ENCODE data around the gene PCDH9.

PCDH9 gene

DNA sequence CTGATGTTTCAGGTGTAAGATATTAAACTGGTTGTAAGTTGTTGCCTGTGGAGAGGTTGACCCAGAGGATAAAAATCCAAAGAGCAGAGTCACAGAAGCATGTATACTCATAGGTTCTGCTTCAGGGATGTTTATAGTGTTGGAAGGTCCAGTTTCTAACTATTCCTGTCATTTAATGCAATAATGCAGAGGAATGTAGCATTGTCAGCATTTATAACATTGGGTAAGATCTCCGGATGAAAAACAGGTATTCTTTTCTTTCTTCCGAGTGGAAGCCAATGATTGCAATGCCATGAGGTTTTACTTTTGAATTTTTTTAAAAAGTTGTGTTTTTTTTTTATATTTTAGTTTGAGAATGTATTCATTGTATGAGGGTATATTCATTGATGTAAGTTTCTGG, 771.0 kb downstream of the PCDH9 start:
- H2BK5ac ChIP-seq (ENCODE audit: low read length) = no peak overlapping the region
- no peaks in the 10 kb centered on the region for H3K79me1 ChIP-seq (ENCODE audit: low read depth, low read length)
- no peak overlapping the region for H4K8ac ChIP-seq (ENCODE audit: low read depth, low read length)
- H3K4me2 ChIP-seq (ENCODE audit: insufficient read depth, low read length, poor library complexity, severe bottlenecking) = no peak overlapping the region
- no CpG with 5 or more reads among the region's 2 CpGs for WGBS, 2 donors (ENCODE audit: extremely low coverage in 2 of 2, insufficient read length in 2 of 2, insufficient replicate concordance in 1 of 2)
- no peak for DNase-seq (ENCODE audit: low spot score)
- H3K36me3 ChIP-seq (replicated peaks in 1 of 2; ENCODE audit: control insufficient read depth in 2 of 2, insufficient read depth in 2 of 2, low read length in 2 of 2) = no peaks in the 10 kb centered on the region
- no peak overlapping the region for H4K91ac ChIP-seq (ENCODE audit: low read depth, low read length, poor library complexity)
- H3K9ac ChIP-seq (ENCODE audit: low read depth, low read length, poor library complexity) = no peak overlapping the region
- no peak overlapping the region for H3K18ac ChIP-seq (ENCODE audit: low read length)
- H3K4me3 ChIP-seq (ENCODE audit: low read length in 2 of 2) = no peak overlapping the region
- no peaks in the 10 kb centered on the region for H3K9me3 ChIP-seq (replicated peaks in 1 of 2; ENCODE audit: control insufficient read depth in 2 of 2, insufficient read depth in 1 of 2, low read depth in 1 of 2, low read length in 2 of 2)
- no peaks in the 10 kb centered on the region for H3K27me3 ChIP-seq (ENCODE audit: control insufficient read depth in 3 of 3, insufficient read depth in 3 of 3, low read depth in 1 of 3, low read length in 3 of 3)
- no peak overlapping the region for H2AFZ ChIP-seq (ENCODE audit: low read length)
- H2BK120ac ChIP-seq (ENCODE audit: low read depth, low read length) = no peak overlapping the region
- no peak overlapping the region for H3K14ac ChIP-seq (ENCODE audit: low read length)
- H3K23ac ChIP-seq (ENCODE audit: low read depth, low read length, poor library complexity) = no peak overlapping the region
- no peak overlapping the region for H2BK12ac ChIP-seq (ENCODE audit: low read length)
- no peak overlapping the region for H3K4ac ChIP-seq (ENCODE audit: low read length)
- H2AK5ac ChIP-seq (ENCODE audit: low read depth, low read length) = no peak overlapping the region
- no peak overlapping the region for H2BK15ac ChIP-seq (ENCODE audit: low read length)
- peaks cover 2 to 6% of the 10 kb centered on the region in 2 donors for H3K4me1 ChIP-seq (ENCODE audit: control insufficient read depth in 2 of 2, insufficient read depth in 1 of 2, low read depth in 1 of 2, low read length in 2 of 2)
- no peak overlapping the region for H3K27ac ChIP-seq (replicated peaks; ENCODE audit: low read length)

DNA sequence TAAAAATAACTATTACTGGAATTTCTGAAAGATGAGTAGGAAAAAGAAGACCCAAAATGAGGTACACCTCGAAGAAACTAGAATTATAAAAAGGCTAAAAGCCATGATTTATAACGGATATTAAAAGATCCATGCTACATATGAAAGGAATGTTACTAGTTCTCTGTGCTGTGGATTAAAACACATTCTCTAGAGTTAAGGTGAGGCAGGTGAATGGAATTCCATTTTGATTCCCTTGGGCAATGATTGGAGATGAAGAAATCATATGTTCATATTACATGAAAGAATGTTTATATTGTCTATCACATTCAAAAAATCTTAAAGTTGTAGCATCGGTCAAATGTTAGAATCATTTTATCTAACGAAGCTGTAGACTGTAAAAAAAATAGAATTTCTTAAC, 783.7 kb downstream of the PCDH9 start:
- H2AFZ ChIP-seq (ENCODE audit: low read length) = no peak overlapping the region

DNA sequence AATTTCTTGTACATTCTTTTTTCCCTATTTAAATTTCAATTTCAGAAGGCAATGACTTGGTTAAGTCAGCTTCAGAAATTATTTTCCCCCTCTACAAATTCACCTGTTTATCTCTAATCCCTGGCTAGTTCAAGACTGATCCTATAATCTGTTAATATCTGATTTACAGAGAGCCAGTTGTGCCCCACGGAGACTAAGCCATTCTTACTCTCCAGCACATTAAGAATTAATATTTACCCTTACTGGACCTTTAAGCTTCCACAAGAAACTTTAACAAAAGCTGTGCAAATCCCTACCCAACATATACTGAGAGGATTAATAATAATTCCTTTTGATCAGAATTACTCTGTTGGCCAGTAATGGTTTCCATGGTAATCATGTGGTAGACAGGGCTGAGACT, 786.2 kb downstream of the PCDH9 start:
- no peak overlapping the region for H3K14ac ChIP-seq (ENCODE audit: low read length)
- H3K79me1 ChIP-seq (ENCODE audit: low read depth, low read length) = no peaks in the 10 kb centered on the region
- H3K9me3 ChIP-seq (replicated peaks in 1 of 2; ENCODE audit: control insufficient read depth in 2 of 2, insufficient read depth in 1 of 2, low read depth in 1 of 2, low read length in 2 of 2) = no peaks in the 10 kb centered on the region
- no peak overlapping the region for H3K27ac ChIP-seq (replicated peaks; ENCODE audit: low read length)
- no peak overlapping the region for H2BK12ac ChIP-seq (ENCODE audit: low read length)
- H2BK5ac ChIP-seq (ENCODE audit: low read length) = no peak overlapping the region
- H2AFZ ChIP-seq (ENCODE audit: low read length) = no peak overlapping the region
- H4K8ac ChIP-seq (ENCODE audit: low read depth, low read length) = no peak overlapping the region
- no peak overlapping the region for H2BK120ac ChIP-seq (ENCODE audit: low read depth, low read length)
- no peak overlapping the region for H3K23ac ChIP-seq (ENCODE audit: low read depth, low read length, poor library complexity)
- no peak for DNase-seq (ENCODE audit: low spot score)
- WGBS, 2 donors (ENCODE audit: extremely low coverage in 2 of 2, insufficient read length in 2 of 2, insufficient replicate concordance in 1 of 2) = no CpG with 5 or more reads among the region's 1 CpG
- no peak overlapping the region for H3K18ac ChIP-seq (ENCODE audit: low read length)
- no peak overlapping the region for H2AK5ac ChIP-seq (ENCODE audit: low read depth, low read length)
- no peak overlapping the region for H3K4me2 ChIP-seq (ENCODE audit: insufficient read depth, low read length, poor library complexity, severe bottlenecking)
- no peaks in the 10 kb centered on the region for H3K27me3 ChIP-seq (ENCODE audit: control insufficient read depth in 3 of 3, insufficient read depth in 3 of 3, low read depth in 1 of 3, low read length in 3 of 3)
- H3K4me1 ChIP-seq (ENCODE audit: control insufficient read depth in 2 of 2, insufficient read depth in 1 of 2, low read depth in 1 of 2, low read length in 2 of 2) = no peaks in the 10 kb centered on the region
- H3K4me3 ChIP-seq (ENCODE audit: low read length in 2 of 2) = no peak overlapping the region
- no peak overlapping the region for H3K4ac ChIP-seq (ENCODE audit: low read length)
- no peak overlapping the region for H4K91ac ChIP-seq (ENCODE audit: low read depth, low read length, poor library complexity)
- H3K9ac ChIP-seq (ENCODE audit: low read depth, low read length, poor library complexity) = no peak overlapping the region
- H2BK15ac ChIP-seq (ENCODE audit: low read length) = no peak overlapping the region
- H3K36me3 ChIP-seq (replicated peaks in 1 of 2; ENCODE audit: control insufficient read depth in 2 of 2, insufficient read depth in 2 of 2, low read length in 2 of 2) = no peaks in the 10 kb centered on the region

More for the DNA sequence above, 783.7 kb downstream of the PCDH9 start:
- DNase-seq (ENCODE audit: low spot score) = no peak
- H3K36me3 ChIP-seq (replicated peaks in 1 of 2; ENCODE audit: control insufficient read depth in 2 of 2, insufficient read depth in 2 of 2, low read length in 2 of 2) = no peaks in the 10 kb centered on the region
- no peak overlapping the region for H3K18ac ChIP-seq (ENCODE audit: low read length)
- WGBS, 2 donors (ENCODE audit: extremely low coverage in 2 of 2, insufficient read length in 2 of 2, insufficient replicate concordance in 1 of 2) = no CpG with 5 or more reads among the region's 4 CpGs
- no peak overlapping the region for H3K27ac ChIP-seq (replicated peaks; ENCODE audit: low read length)
- no peak overlapping the region for H2BK12ac ChIP-seq (ENCODE audit: low read length)
- H2BK5ac ChIP-seq (ENCODE audit: low read length) = no peak overlapping the region
- H3K9ac ChIP-seq (ENCODE audit: low read depth, low read length, poor library complexity) = no peak overlapping the region
- H2BK120ac ChIP-seq (ENCODE audit: low read depth, low read length) = no peak overlapping the region
- no peak overlapping the region for H4K91ac ChIP-seq (ENCODE audit: low read depth, low read length, poor library complexity)
- no peak overlapping the region for H4K8ac ChIP-seq (ENCODE audit: low read depth, low read length)
- H3K9me3 ChIP-seq (replicated peaks in 1 of 2; ENCODE audit: control insufficient read depth in 2 of 2, insufficient read depth in 1 of 2, low read depth in 1 of 2, low read length in 2 of 2) = no peaks in the 10 kb centered on the region
- H2BK15ac ChIP-seq (ENCODE audit: low read length) = no peak overlapping the region
- no peak overlapping the region for H3K4me3 ChIP-seq (ENCODE audit: low read length in 2 of 2)
- H3K79me1 ChIP-seq (ENCODE audit: low read depth, low read length) = no peaks in the 10 kb centered on the region
- H3K4me2 ChIP-seq (ENCODE audit: insufficient read depth, low read length, poor library complexity, severe bottlenecking) = no peak overlapping the region
- no peak overlapping the region for H3K23ac ChIP-seq (ENCODE audit: low read depth, low read length, poor library complexity)
- no peaks in the 10 kb centered on the region for H3K27me3 ChIP-seq (ENCODE audit: control insufficient read depth in 3 of 3, insufficient read depth in 3 of 3, low read depth in 1 of 3, low read length in 3 of 3)
- H2AK5ac ChIP-seq (ENCODE audit: low read depth, low read length) = no peak overlapping the region
- no peak overlapping the region for H3K14ac ChIP-seq (ENCODE audit: low read length)
- no peaks in the 10 kb centered on the region for H3K4me1 ChIP-seq (ENCODE audit: control insufficient read depth in 2 of 2, insufficient read depth in 1 of 2, low read depth in 1 of 2, low read length in 2 of 2)
- no peak overlapping the region for H3K4ac ChIP-seq (ENCODE audit: low read length)

DNA sequence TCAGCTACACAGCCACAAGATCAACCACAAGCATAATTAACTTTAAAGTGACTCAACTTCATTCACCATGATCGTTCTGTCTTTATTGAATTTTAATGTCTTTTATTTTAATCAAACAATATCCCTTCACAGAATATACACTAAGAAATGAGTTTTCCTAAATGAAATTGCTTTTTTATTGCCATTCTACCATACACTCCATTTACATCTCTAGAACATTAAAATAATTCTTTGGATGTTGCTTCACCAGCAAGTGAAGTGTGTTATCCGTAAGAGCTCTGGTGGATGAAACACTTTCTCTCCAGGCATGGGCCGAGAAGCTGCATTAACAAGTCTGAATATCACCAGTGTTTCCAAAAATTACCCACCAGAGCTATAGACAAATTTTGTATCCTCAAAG, 789.2 kb downstream of the PCDH9 start:
- Histone ChIP-seq H3K4me1 (ENCODE audit: control insufficient read depth in 2 of 2, insufficient read depth in 1 of 2, low read depth in 1 of 2, low read length in 2 of 2) (no peaks in the 10 kb centered on the region), H3K79me1 (ENCODE audit: low read depth, low read length) (no peaks in the 10 kb centered on the region), H3K36me3 (replicated peaks in 1 of 2; ENCODE audit: control insufficient read depth in 2 of 2, insufficient read depth in 2 of 2, low read length in 2 of 2) (no peaks in the 10 kb centered on the region), H4K8ac (ENCODE audit: low read depth, low read length) (no peak overlapping the region), H3K23ac (ENCODE audit: low read depth, low read length, poor library complexity) (no peak overlapping the region), H2BK15ac (ENCODE audit: low read length) (no peak overlapping the region), H2BK5ac (ENCODE audit: low read length) (no peak overlapping the region), H3K27ac (replicated peaks; ENCODE audit: low read length) (no peak overlapping the region), H3K4ac (ENCODE audit: low read length) (no peak overlapping the region), H2AFZ (ENCODE audit: low read length) (no peak overlapping the region), H3K14ac (ENCODE audit: low read length) (no peak overlapping the region), H3K18ac (ENCODE audit: low read length) (no peak overlapping the region), H2BK120ac (ENCODE audit: low read depth, low read length) (no peak overlapping the region), H2BK12ac (ENCODE audit: low read length) (no peak overlapping the region), H3K4me2 (ENCODE audit: insufficient read depth, low read length, poor library complexity, severe bottlenecking) (no peak overlapping the region), H4K91ac (ENCODE audit: low read depth, low read length, poor library complexity) (no peak overlapping the region), H3K9me3 (replicated peaks in 1 of 2; ENCODE audit: control insufficient read depth in 2 of 2, insufficient read depth in 1 of 2, low read depth in 1 of 2, low read length in 2 of 2) (no peaks in the 10 kb centered on the region), H3K9ac (ENCODE audit: low read depth, low read length, poor library complexity) (no peak overlapping the region), H3K4me3 (ENCODE audit: low read length in 2 of 2) (no peak overlapping the region), H3K27me3 (ENCODE audit: control insufficient read depth in 3 of 3, insufficient read depth in 3 of 3, low read depth in 1 of 3, low read length in 3 of 3) (no peaks in the 10 kb centered on the region), H2AK5ac (ENCODE audit: low read depth, low read length) (no peak overlapping the region)
- DNase-seq (ENCODE audit: low spot score) = no peak
- no CpG with 5 or more reads among the region's 3 CpGs for WGBS, 2 donors (ENCODE audit: extremely low coverage in 2 of 2, insufficient read length in 2 of 2, insufficient replicate concordance in 1 of 2)

Measured in neuronal stem cell (in vitro differentiated cells).